Measurements from ENCODE around the gene DMBT1.

DNA sequence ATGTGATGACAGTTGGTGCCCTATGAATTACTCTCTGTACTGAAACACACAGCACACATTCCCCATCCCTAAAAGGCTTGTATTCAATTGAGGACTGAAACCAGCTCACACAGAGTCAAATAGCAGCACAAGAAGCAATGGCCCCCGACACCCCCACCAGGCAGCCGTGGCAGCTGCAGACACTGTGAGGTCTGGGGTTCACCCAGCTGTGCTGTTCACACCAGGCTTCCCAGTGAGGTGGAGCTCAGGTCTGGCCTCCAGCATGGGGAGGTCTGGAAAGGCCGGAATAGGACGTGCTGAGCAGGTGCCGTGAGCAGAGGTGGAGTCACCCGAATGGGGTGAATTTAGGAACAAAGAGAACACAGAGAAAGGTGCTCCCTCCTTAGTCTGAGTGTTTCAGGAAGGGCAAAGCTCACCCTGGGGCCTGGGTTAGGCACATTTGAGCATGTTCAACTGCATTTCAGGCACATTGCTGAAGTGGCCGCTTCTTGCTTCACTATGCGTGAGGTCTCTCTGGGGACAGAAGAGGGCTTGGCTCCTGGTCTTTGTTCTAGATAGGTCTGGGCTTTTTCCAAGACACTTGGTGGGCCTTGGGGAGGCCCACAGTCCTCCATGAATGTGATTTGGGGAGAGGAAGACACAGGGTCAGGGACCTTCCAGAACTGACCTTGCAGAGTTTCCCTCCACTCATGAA lies 97.9 kb downstream of the DMBT1 start:
- no peak for TF ChIP-seq ZNF384 (IDR thresholded peaks at IDR 0.05)
- TF ChIP-seq BHLHE40 (IDR thresholded peaks at IDR 0.05; ENCODE audit: borderline replicate concordance): no peak
- TF ChIP-seq FOXM1 (IDR thresholded peaks at IDR 0.05; ENCODE audit: borderline replicate concordance): no peak
- TF ChIP-seq, protein P1, sequence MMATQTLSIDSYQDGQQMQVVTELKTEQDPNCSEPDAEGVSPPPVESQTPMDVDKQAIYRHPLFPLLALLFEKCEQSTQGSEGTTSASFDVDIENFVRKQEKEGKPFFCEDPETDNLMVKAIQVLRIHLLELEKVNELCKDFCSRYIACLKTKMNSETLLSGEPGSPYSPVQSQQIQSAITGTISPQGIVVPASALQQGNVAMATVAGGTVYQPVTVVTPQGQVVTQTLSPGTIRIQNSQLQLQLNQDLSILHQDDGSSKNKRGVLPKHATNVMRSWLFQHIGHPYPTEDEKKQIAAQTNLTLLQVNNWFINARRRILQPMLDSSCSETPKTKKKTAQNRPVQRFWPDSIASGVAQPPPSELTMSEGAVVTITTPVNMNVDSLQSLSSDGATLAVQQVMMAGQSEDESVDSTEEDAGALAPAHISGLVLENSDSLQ (IDR thresholded peaks at IDR 0.05): no peak
- TF ChIP-seq NFRKB (IDR thresholded peaks at IDR 0.05): no peak
- no peak for TF ChIP-seq ARNT (IDR thresholded peaks at IDR 0.05)
- TF ChIP-seq SP1 (IDR thresholded peaks at IDR 0.05): no peak
- TF ChIP-seq SUZ12 (IDR thresholded peaks at IDR 0.05): no peak
- TF ChIP-seq ELF4 (IDR thresholded peaks at IDR 0.05): no peak
- no peak for TF ChIP-seq HDGF (IDR thresholded peaks at IDR 0.05; ENCODE audit: borderline replicate concordance)
- TF ChIP-seq LEF1 (IDR thresholded peaks at IDR 0.05; ENCODE audit: borderline replicate concordance): no peak

All from HEK293T (cell line).